SK-N-SH (cell line): ENCODE results near the gene GAB2. TPM values are rescaled to one million over a fixed set of nuclear protein-coding genes. Genes with fewer than 3 reads are reported as not detected.

Experiments used
- CTCF ChIA-PET: fragments of 300-600, 350-600 bp; formaldehyde crosslinking; extraction: SDS; loops from one replicate; lab custom pipeline; 2021; lab: Yijun Ruan, JAX
- POLR2A ChIA-PET: fragments of 350-600 bp; sonication (Branson Sonifier 250); formaldehyde crosslinking; extraction: SDS; loops from one replicate; lab custom pipeline; 2020; ENCODE audit warnings: antibody characterized with exemption, inconsistent platforms; lab: Yijun Ruan, JAX
- DNase-seq: peaks from one replicate; pipeline ENCODE4 v3.0.0; 2012
- H2AFZ ChIP-seq: fragments of 200-600 bp; sonication (generic); 2 replicates; pipeline ENCODE4 v1.8.1; 2016; ENCODE audit warnings: antibody characterized with exemption, mild to moderate bottlenecking, low read depth
- H3F3A ChIP-seq: fragments of 200-600 bp; sonication (generic); replicated peaks from 2 replicates; pipeline ENCODE3; 2016; ENCODE audit warnings: antibody characterized with exemption, mild to moderate bottlenecking; ENCODE audit not compliant: insufficient read depth
- H3K27ac ChIP-seq, 2 experiments: fragments of 200-500 bp in 1 of 2; fragments of 200-600 bp in 1 of 2; sonication (Bioruptor generic) in 1 of 2; sonication (generic), shearing (Covaris generic) in 1 of 2; 2 replicates each; pipeline versions ENCODE4 v1.5.1 to v1.6.1; 2014 to 2016; ENCODE audit warnings: low read depth in 2 of 2, inconsistent platforms in 1 of 2, low read length in 1 of 2, mild to moderate bottlenecking in 1 of 2, mixed read lengths in 1 of 2
- H3K27me3 ChIP-seq: fragments of 200-600 bp; sonication (generic), shearing (Covaris generic); 2 replicates; pipeline ENCODE4 v1.6.1; 2016; ENCODE audit warnings: mixed run types; ENCODE audit not compliant: insufficient read depth
- H3K36me3 ChIP-seq, 2 experiments: fragments of 200-500 bp in 1 of 2; fragments of 200-600 bp in 1 of 2; sonication (Bioruptor generic) in 1 of 2; sonication (generic) in 1 of 2; replicated peaks in 1 of 2; 2 replicates each; pipeline versions ENCODE3 to v1.5.1; 2014 to 2016; ENCODE audit warnings: low read length in 1 of 2, mild to moderate bottlenecking in 1 of 2; ENCODE audit not compliant: insufficient read depth in 2 of 2, control insufficient read depth in 1 of 2
- H3K4me1 ChIP-seq, 2 experiments: fragments of 200-500 bp in 1 of 2; fragments of 200-600 bp in 1 of 2; sonication (Bioruptor generic) in 1 of 2; sonication (generic), shearing (Covaris generic) in 1 of 2; 2 replicates each; pipeline versions ENCODE4 v1.5.1 to v1.6.1; 2014 to 2016; ENCODE audit warnings: low read depth in 1 of 2, low read length in 1 of 2, mixed run types in 1 of 2; ENCODE audit not compliant: insufficient read depth in 2 of 2, control insufficient read depth in 1 of 2
- H3K4me2 ChIP-seq: fragments of 200-600 bp; sonication (generic), shearing (Covaris generic); 2 replicates; pipeline ENCODE4 v1.6.1; 2017; ENCODE audit warnings: mixed run types
- H3K4me3 ChIP-seq, 2 experiments: fragments of 200-500 bp in 1 of 2; fragments of 200-600 bp in 1 of 2; sonication (Bioruptor generic) in 1 of 2; sonication (generic), shearing (Covaris generic) in 1 of 2; 2 replicates each; pipeline versions ENCODE4 v1.5.1 to v1.8.1; 2014 to 2016; ENCODE audit warnings: low read depth in 2 of 2, inconsistent platforms in 1 of 2, low read length in 1 of 2, mild to moderate bottlenecking in 1 of 2, mixed read lengths in 1 of 2, moderate library complexity in 1 of 2
- H3K79me2 ChIP-seq: fragments of 200-600 bp; sonication (generic); 2 replicates; pipeline ENCODE4 v1.8.1; 2017; ENCODE audit warnings: mild to moderate bottlenecking; ENCODE audit not compliant: insufficient read depth
- H3K9ac ChIP-seq: fragments of 200-600 bp; sonication (generic); 2 replicates; pipeline ENCODE4 v1.6.1; 2017; ENCODE audit warnings: mixed run types
- H3K9me2 ChIP-seq: fragments of 200-600 bp; sonication (generic); 2 replicates; pipeline ENCODE4 v1.6.1; 2017; ENCODE audit warnings: mixed run types
- H3K9me3 ChIP-seq: fragments of 200-600 bp; sonication (generic); 2 replicates; pipeline ENCODE4 v1.6.1; 2017; ENCODE audit warnings: mixed run types, mild to moderate bottlenecking, moderate library complexity
- H4K20me1 ChIP-seq: fragments of 200-600 bp; sonication (generic); 2 replicates; pipeline ENCODE4 v1.6.1; 2017; ENCODE audit warnings: mild to moderate bottlenecking, mixed run types; ENCODE audit not compliant: insufficient read depth
- GABPA ChIP-seq: IDR thresholded peaks from 2 replicates; pipeline ENCODE4 v1.4.0; 2012; ENCODE audit warnings: low read depth, mild to moderate bottlenecking
- IRF3 ChIP-seq: fragments of 150-350 bp; IDR thresholded peaks from 2 replicates; pipeline ENCODE4 v1.6.1; 2016; ENCODE audit warnings: mild to moderate bottlenecking, low read depth, low read length
- JUND ChIP-seq: IDR thresholded peaks from 2 replicates; pipeline ENCODE4 v1.4.0; 2012
- NRF1 ChIP-seq: IDR thresholded peaks from 2 replicates; pipeline ENCODE4 v1.6.1; 2012; ENCODE audit warnings: low read depth, mild to moderate bottlenecking, low read length
- PBX3 ChIP-seq: IDR thresholded peaks from 2 replicates; pipeline ENCODE4; 2012
- RFX5 ChIP-seq: IDR thresholded peaks from 2 replicates; pipeline ENCODE4 v1.6.1; 2012; ENCODE audit warnings: mild to moderate bottlenecking, improper control_type of control experiment, low read length
- SIN3A ChIP-seq: IDR thresholded peaks from 2 replicates; pipeline ENCODE4 v1.6.1; 2012; ENCODE audit warnings: low read depth, mild to moderate bottlenecking, low read length, moderate library complexity, borderline replicate concordance
- TAF1 ChIP-seq: IDR thresholded peaks from 2 replicates; pipeline ENCODE4 v1.6.1; 2012; ENCODE audit warnings: low read depth, mild to moderate bottlenecking, low read length, moderate library complexity, borderline replicate concordance
- TEAD4 ChIP-seq: IDR thresholded peaks from 2 replicates; pipeline ENCODE4 v1.4.0; 2012; ENCODE audit warnings: mild to moderate bottlenecking, borderline replicate concordance; ENCODE audit not compliant: insufficient read depth
- YY1 ChIP-seq: IDR thresholded peaks from 2 replicates; pipeline ENCODE4 v1.4.0; 2012; ENCODE audit warnings: low read depth, mild to moderate bottlenecking
- WGBS: methylation state at CpG from one replicate; pipeline ENCODE4 v1.1.6; 2017; ENCODE audit warnings: low lambda C conversion rate; 5-methylcytosine and 5-hydroxymethylcytosine counted together
- polyA plus RNA-seq, 3 experiments: library from polyadenylated mRNA; depleted of rRNA; stranded (reverse); fragments of >200 nt; gene quantifications; 2 replicates each; pipeline ENCODE4 v1.2.3, GENCODE V29; 2012

Gene GAB2
- polyA plus RNA-seq, 1 of the 3 experiments (the other 2 are of a cell fraction) = 5.6 TPM

GRCh38 chr11:78281511-78281910, 136.1 kb downstream of the GAB2 start:
- no peaks in the 10 kb centered on the region for H3K9me3 ChIP-seq
- no peak overlapping the region for H3K27ac ChIP-seq
- no peaks in the 10 kb centered on the region for H3F3A ChIP-seq
- H3K79me2 ChIP-seq = no peaks in the 10 kb centered on the region
- H3K9me2 ChIP-seq = no peaks in the 10 kb centered on the region
- no peak overlapping the region for H3K4me3 ChIP-seq
- no peaks in the 10 kb centered on the region for H4K20me1 ChIP-seq
- WGBS = 83% methylated on average over 2 of the region's 2 CpGs
- peaks cover 0 to 7% of the 10 kb centered on the region in 2 experiments; a peak in 2 of 4 replicates for H3K4me1 ChIP-seq
- CTCF ChIA-PET = interaction anchor here (0.7 kb wide), 2 partner anchors 17 to 20 kb away, joined by 3 read pairs; no protein-coding TSS in a partner anchor
- H2AFZ ChIP-seq = no peak overlapping the region
- no peaks in the 10 kb centered on the region for H3K27me3 ChIP-seq
- H3K9ac ChIP-seq = no peak overlapping the region
- POLR2A ChIA-PET = no interaction called here
- H3K36me3 ChIP-seq = no peaks in the 10 kb centered on the region
- no peak for TF ChIP-seq PBX3
- no peak for DNase-seq
- no peak overlapping the region for H3K4me2 ChIP-seq

- H3K79me2 ChIP-seq = no peaks in the 10 kb centered on the region
- no peak overlapping the region for H3K27ac ChIP-seq
- no peaks in the 10 kb centered on the region for H3K9me2 ChIP-seq
- ChIA-PET POLR2A (no interaction called here), CTCF (interaction anchor here (1.0 kb wide), 1 partner anchor 287 kb away, joined by 4 read pairs; no protein-coding TSS in a partner anchor)
- no peak overlapping the region for H3K4me3 ChIP-seq
- no peaks in the 10 kb centered on the region for H4K20me1 ChIP-seq
- 87% methylated on average over 7 of the region's 7 CpGs for WGBS
- no peaks in the 10 kb centered on the region for H3K9me3 ChIP-seq
- no peak for DNase-seq
- peaks cover 0 to 3% of the 10 kb centered on the region in 2 experiments; a peak in 2 of 4 replicates for H3K4me1 ChIP-seq
- no peak overlapping the region for H2AFZ ChIP-seq
- peaks cover 2% of the 10 kb centered on the region in 2 experiments for H3K36me3 ChIP-seq
- H3K4me2 ChIP-seq = no peak overlapping the region
- no peak overlapping the region for H3K9ac ChIP-seq
- H3F3A ChIP-seq = no peaks in the 10 kb centered on the region
- H3K27me3 ChIP-seq = no peaks in the 10 kb centered on the region
- TF ChIP-seq YY1 (no peak), TEAD4 (no peak)
These were observed 140.2 kb downstream of the GAB2 start for GRCh38 chr11:78277314-78277994.

- Histone ChIP-seq H3K9ac (no peak overlapping the region), H3K36me3 (peaks cover 2 to 3% of the 10 kb centered on the region in 2 experiments), H3K9me3 (no peaks in the 10 kb centered on the region), H3K27me3 (no peaks in the 10 kb centered on the region), H3K79me2 (no peaks in the 10 kb centered on the region), H3F3A (no peaks in the 10 kb centered on the region), H3K27ac (no peak overlapping the region), H3K4me2 (no peak overlapping the region), H3K9me2 (no peaks in the 10 kb centered on the region), H4K20me1 (no peaks in the 10 kb centered on the region), H3K4me3 (no peak overlapping the region), H3K4me1 (peaks cover 0 to 3% of the 10 kb centered on the region in 2 experiments; a peak in 2 of 4 replicates), H2AFZ (no peak overlapping the region)
- CTCF ChIA-PET = no interaction called here
- 95% methylated on average over 3 of the region's 3 CpGs for WGBS
- DNase-seq = no peak
- TF ChIP-seq SIN3A (no peak), IRF3 (no peak), JUND (no peak), TAF1 (no peak), RFX5 (no peak), NRF1 (no peak), GABPA (no peak)
- POLR2A ChIA-PET = no interaction called here
These were observed 141.3 kb downstream of the GAB2 start for GRCh38 chr11:78276311-78276710.
